HepG2 (cell line): Measurements from ENCODE around the gene BPHL. TPM values are rescaled to one million over a fixed set of nuclear protein-coding genes. Genes with fewer than 3 reads are reported as not detected.
A peak's percentile ranks its signal among the peaks of the same experiment; 100 is the strongest.

ENCODE experiments used
- AGO1 ChIP-seq: fragments of 200-400 bp; formaldehyde crosslinking; IDR thresholded peaks from 2 replicates; pipeline ENCODE4 v1.6.1; 2017; ENCODE audit warnings: mild to moderate bottlenecking, low read depth, low read length, moderate library complexity; ENCODE audit not compliant: poor library complexity, severe bottlenecking
- BRCA1 ChIP-seq: sonication (generic); formaldehyde crosslinking; IDR thresholded peaks from 2 replicates; pipeline ENCODE4 v1.4.0; 2020; ENCODE audit warnings: missing genetic modification reagents
- BRD4 ChIP-seq: sonication (generic); formaldehyde crosslinking; IDR thresholded peaks from 2 replicates; pipeline ENCODE4 v1.4.0; 2020; ENCODE audit warnings: missing genetic modification reagents
- FOXA3 ChIP-seq: IDR thresholded peaks from 2 replicates; pipeline ENCODE4 v1.6.1; 2016; ENCODE audit warnings: missing genetic modification reagents, missing compliant biosample characterization
- HCFC1 ChIP-seq: fragments of 150-350 bp; IDR thresholded peaks from 2 replicates; pipeline ENCODE4 v1.6.1; 2014; ENCODE audit warnings: low read depth, low read length
- HMG20B ChIP-seq: conservative IDR thresholded peaks from 2 replicates; pipeline ENCODE4 v1.6.1; 2016; ENCODE audit warnings: missing genetic modification reagents, missing compliant biosample characterization
- KDM4B ChIP-seq: sonication (generic); formaldehyde crosslinking; IDR thresholded peaks from 2 replicates; pipeline ENCODE4 v1.4.0; 2020; ENCODE audit warnings: missing genetic modification reagents
- MAF1 ChIP-seq: sonication (generic); formaldehyde crosslinking; IDR thresholded peaks from 2 replicates; pipeline ENCODE4 v1.5.0; 2020; ENCODE audit warnings: missing genetic modification reagents, borderline replicate concordance
- MATR3 ChIP-seq: sonication (generic); formaldehyde crosslinking; IDR thresholded peaks from 2 replicates; pipeline ENCODE4 v1.4.0; 2020; ENCODE audit warnings: missing genetic modification reagents
- MTA3 ChIP-seq: sonication (generic); formaldehyde crosslinking; IDR thresholded peaks from 2 replicates; pipeline ENCODE4 v1.4.0; 2020; ENCODE audit warnings: missing genetic modification reagents
- MXD1 ChIP-seq: sonication (generic); formaldehyde crosslinking; IDR thresholded peaks from 2 replicates; pipeline ENCODE4 v1.4.0; 2020; ENCODE audit warnings: mild to moderate bottlenecking, missing genetic modification reagents
- PBX3 ChIP-seq: sonication (generic); formaldehyde crosslinking; IDR thresholded peaks from 2 replicates; pipeline ENCODE4 v1.8.1; 2023; ENCODE audit warnings: missing genetic modification reagents, inconsistent platforms, borderline replicate concordance
- POLR2AphosphoS5 ChIP-seq: IDR thresholded peaks from 2 replicates; pipeline ENCODE4 v1.6.1; 2012; ENCODE audit warnings: low read depth, low read length
- SIX1 ChIP-seq: sonication (generic); formaldehyde crosslinking; IDR thresholded peaks from 2 replicates; pipeline ENCODE4 v1.4.0; 2020; ENCODE audit warnings: missing genetic modification reagents, borderline replicate concordance
- SOX13 ChIP-seq, 3 experiments: fragments of 450-650 bp in 1 of 3; sonication (generic) in 1 of 3; formaldehyde crosslinking in 1 of 3; IDR thresholded peaks in 2 of 3; conservative IDR thresholded peaks in 1 of 3; 2 replicates each; pipeline versions ENCODE4 v1.5.0 to v1.6.1; 2016 to 2020; ENCODE audit warnings: antibody characterized with exemption in 1 of 3, mild to moderate bottlenecking in 1 of 3, missing compliant biosample characterization in 1 of 3, missing genetic modification reagents in 1 of 3, moderate library complexity in 1 of 3
- TCF12 ChIP-seq, 2 experiments: fragments of 450-650 bp in 1 of 2; sonication (generic) in 1 of 2; formaldehyde crosslinking in 1 of 2; IDR thresholded peaks; 2 replicates each; pipeline versions ENCODE4 v1.6.1 to v1.8.0; 2017 to 2022; ENCODE audit warnings: antibody characterized with exemption in 1 of 2, mild to moderate bottlenecking in 1 of 2, missing genetic modification reagents in 1 of 2, moderate library complexity in 1 of 2
- TRIM24 ChIP-seq: sonication (generic); formaldehyde crosslinking; IDR thresholded peaks from 2 replicates; pipeline ENCODE4 v1.8.0; 2022; ENCODE audit warnings: mild to moderate bottlenecking, missing genetic modification reagents
- ZFAT ChIP-seq: sonication (generic); formaldehyde crosslinking; conservative IDR thresholded peaks from 2 replicates; pipeline ENCODE4 v1.8.1; 2023; ENCODE audit warnings: missing genetic modification reagents, inconsistent platforms
- ZFP36 ChIP-seq: fragments of 150-350 bp; IDR thresholded peaks from 2 replicates; pipeline ENCODE4 v1.6.1; 2018; ENCODE audit warnings: borderline replicate concordance, low read length, low read depth; ENCODE audit not compliant: partially characterized antibody
- ZNF354B ChIP-seq: sonication (generic); formaldehyde crosslinking; IDR thresholded peaks from 2 replicates; pipeline ENCODE4 v1.8.0; 2022; ENCODE audit warnings: mild to moderate bottlenecking, missing genetic modification reagents
- ZNF510 ChIP-seq: sonication (generic); formaldehyde crosslinking; IDR thresholded peaks from 2 replicates; pipeline ENCODE4 v1.4.0; 2020; ENCODE audit warnings: low read depth, mild to moderate bottlenecking, missing genetic modification reagents
- ZNF678 ChIP-seq: sonication (generic); formaldehyde crosslinking; IDR thresholded peaks from 2 replicates; pipeline ENCODE4 v1.4.0; 2020; ENCODE audit warnings: mild to moderate bottlenecking, missing genetic modification reagents
- polyA plus RNA-seq, 8 experiments: library from polyadenylated mRNA; depleted of rRNA in 3 of 8; stranded (reverse) in 7 of 8; unstranded in 1 of 8; fragments of >200 nt; fragmentation: Illumina TruSeq in 4 of 8; extraction: Trizol in 4 of 8; gene quantifications; 2 replicates each; pipeline versions ENCODE4 v1.2.1 to v1.2.3, GENCODE V29; 2011 to 2016; ENCODE audit warnings: low read depth in 4 of 8, missing spikeins in 1 of 8, mixed read lengths in 1 of 8; ENCODE audit not compliant: insufficient read depth in 1 of 8
- total RNA-seq, 5 experiments: library from RNA; depleted of rRNA; stranded (reverse); fragments of >200 nt; fragmentation: Illumina TruSeq; extraction: Trizol; gene quantifications; 2 replicates each; pipeline ENCODE4 v1.2.3, GENCODE V29; 2016; ENCODE audit warnings: low read depth in 1 of 5
- TF ChIP-seq, protein P1 (sequence below): sonication (generic); formaldehyde crosslinking; IDR thresholded peaks from 2 replicates; pipeline ENCODE4 v1.4.0; 2020; ENCODE audit warnings: low read depth, mild to moderate bottlenecking, missing genetic modification reagents
- TF ChIP-seq, protein P2 (sequence below): sonication (generic); formaldehyde crosslinking; IDR thresholded peaks from 2 replicates; pipeline ENCODE4 v1.5.0; 2020; ENCODE audit warnings: mild to moderate bottlenecking, low read depth, missing genetic modification reagents, borderline replicate concordance
- TF ChIP-seq, protein P3 (sequence below): sonication (generic); formaldehyde crosslinking; conservative IDR thresholded peaks from 2 replicates; pipeline ENCODE4 v1.8.0; 2022; ENCODE audit warnings: low read depth, missing genetic modification reagents

BPHL gene
- total and polyA plus RNA-seq, 2 of the 13 experiments (the other 11 are each of a cell fraction or from before 2014, with no cell fraction given), result 37.8 to 39.5 TPM

GRCh38 chr6:3162565-3163247, 44.2 kb downstream of the BPHL start (continued):
- no peak for TF ChIP-seq TRIM24
- TF ChIP-seq ZFAT (CRISPR knock-in tag), result no peak
- no peak for TF ChIP-seq MTA3 (CRISPR knock-in tag)
- peak; percentile 45; the same call in 1 of the 2 replicates for TF ChIP-seq HMG20B (CRISPR knock-in tag)
- no peak for TF ChIP-seq PBX3 (CRISPR knock-in tag)
- peak; percentile 36; the same call in 1 of the 2 replicates for TF ChIP-seq SIX1 (CRISPR knock-in tag)
- 0 out of 2 replicates have a peak, but pooled peaks have one; percentile 44 for TF ChIP-seq MAF1 (CRISPR knock-in tag)
- peak; percentile 86 for TF ChIP-seq POLR2AphosphoS5
- TF ChIP-seq SOX13 (IDR thresholded peaks at IDR 0.05), result no peak; the same call in 1 of the 2 replicates
- TF ChIP-seq SOX13 (CRISPR knock-in tag; conservative IDR thresholded peaks at IDR 0.05 in 1 of 2, IDR thresholded peaks at IDR 0.05 in 1 of 2), result peak in 1 of 2 experiments; percentile 54; a peak in 2 of 4 replicates
- TF ChIP-seq BRD4 (CRISPR knock-in tag), result 0 out of 2 replicates have a peak, but pooled peaks have one; percentile 62
- TF ChIP-seq, protein P1, sequence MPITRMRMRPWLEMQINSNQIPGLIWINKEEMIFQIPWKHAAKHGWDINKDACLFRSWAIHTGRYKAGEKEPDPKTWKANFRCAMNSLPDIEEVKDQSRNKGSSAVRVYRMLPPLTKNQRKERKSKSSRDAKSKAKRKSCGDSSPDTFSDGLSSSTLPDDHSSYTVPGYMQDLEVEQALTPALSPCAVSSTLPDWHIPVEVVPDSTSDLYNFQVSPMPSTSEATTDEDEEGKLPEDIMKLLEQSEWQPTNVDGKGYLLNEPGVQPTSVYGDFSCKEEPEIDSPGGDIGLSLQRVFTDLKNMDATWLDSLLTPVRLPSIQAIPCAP (CRISPR knock-in tag), result 0 out of 2 replicates have a peak, but pooled peaks have one; percentile 67
- no peak for TF ChIP-seq ZNF510 (CRISPR knock-in tag)
- no peak for TF ChIP-seq ZFP36
- TF ChIP-seq, protein P2, sequence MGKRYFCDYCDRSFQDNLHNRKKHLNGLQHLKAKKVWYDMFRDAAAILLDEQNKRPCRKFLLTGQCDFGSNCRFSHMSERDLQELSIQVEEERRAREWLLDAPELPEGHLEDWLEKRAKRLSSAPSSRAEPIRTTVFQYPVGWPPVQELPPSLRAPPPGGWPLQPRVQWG, result no peak
- no peak for TF ChIP-seq TCF12 (IDR thresholded peaks at IDR 0.05)
- TF ChIP-seq TCF12 (CRISPR knock-in tag; IDR thresholded peaks at IDR 0.05), result peak; percentile 78
- no peak; the same call in none of the 2 replicates for TF ChIP-seq MXD1 (CRISPR knock-in tag)
- no peak; the same call in 1 of the 2 replicates for TF ChIP-seq BRCA1 (CRISPR knock-in tag)
- TF ChIP-seq KDM4B (CRISPR knock-in tag), result no peak
- no peak for TF ChIP-seq MATR3 (CRISPR knock-in tag)
- peak; percentile 94 for TF ChIP-seq ZNF678 (CRISPR knock-in tag)
- no peak for TF ChIP-seq ZNF354B (CRISPR knock-in tag)
- TF ChIP-seq HCFC1, result no peak
- TF ChIP-seq, protein P3, sequence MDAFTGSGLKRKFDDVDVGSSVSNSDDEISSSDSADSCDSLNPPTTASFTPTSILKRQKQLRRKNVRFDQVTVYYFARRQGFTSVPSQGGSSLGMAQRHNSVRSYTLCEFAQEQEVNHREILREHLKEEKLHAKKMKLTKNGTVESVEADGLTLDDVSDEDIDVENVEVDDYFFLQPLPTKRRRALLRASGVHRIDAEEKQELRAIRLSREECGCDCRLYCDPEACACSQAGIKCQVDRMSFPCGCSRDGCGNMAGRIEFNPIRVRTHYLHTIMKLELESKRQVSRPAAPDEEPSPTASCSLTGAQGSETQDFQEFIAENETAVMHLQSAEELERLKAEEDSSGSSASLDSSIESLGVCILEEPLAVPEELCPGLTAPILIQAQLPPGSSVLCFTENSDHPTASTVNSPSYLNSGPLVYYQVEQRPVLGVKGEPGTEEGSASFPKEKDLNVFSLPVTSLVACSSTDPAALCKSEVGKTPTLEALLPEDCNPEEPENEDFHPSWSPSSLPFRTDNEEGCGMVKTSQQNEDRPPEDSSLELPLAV (CRISPR knock-in tag), result 0 out of 2 replicates have a peak, but pooled peaks have one; percentile 57
- peak; percentile 90 for TF ChIP-seq AGO1
- TF ChIP-seq FOXA3 (CRISPR knock-in tag), result peak; percentile 54; the same call in 1 of the 2 replicates
